ENCODE data around the gene ZDHHC21.

Gene ZDHHC21

GRCh38 chr9:14597171-14597799 lies 95.9 kb downstream of the ZDHHC21 start:
- no peak for FAIRE-seq

- FAIRE-seq = no peak
These were observed 99.8 kb downstream of the ZDHHC21 start for GRCh38 chr9:14593406-14593805.

GRCh38 chr9:14591411-14591810 lies 101.8 kb downstream of the ZDHHC21 start:
- no peak for FAIRE-seq

- FAIRE-seq = no peak
These were observed 107.3 kb downstream of the ZDHHC21 start for GRCh38 chr9:14585730-14586473.

- no peak for FAIRE-seq
These were observed 108.7 kb downstream of the ZDHHC21 start for GRCh38 chr9:14584571-14584970.

GRCh38 chr9:14578030-14578429 lies 115.2 kb downstream of the ZDHHC21 start:
- FAIRE-seq = no peak

GRCh38 chr9:14574173-14574572 lies 119.1 kb downstream of the ZDHHC21 start:
- FAIRE-seq = no peak

- no peak for FAIRE-seq
These were observed 119.9 kb downstream of the ZDHHC21 start for GRCh38 chr9:14573319-14573718.

- no peak for FAIRE-seq
These were observed 127.7 kb downstream of the ZDHHC21 start for GRCh38 chr9:14565352-14566016.

GRCh38 chr9:14563902-14564624 lies 129.2 kb downstream of the ZDHHC21 start:
- no peak for FAIRE-seq

- no peak for FAIRE-seq
These were observed 131.3 kb downstream of the ZDHHC21 start for GRCh38 chr9:14561929-14562405.
